Occipital lobe (tissue), 2 donors: Measurements from ENCODE around the gene NCOR1. TPM values are rescaled to one million over a fixed set of nuclear protein-coding genes. Genes with fewer than 3 reads are reported as not detected.

Experiments used
- DNase-seq: peaks from one replicate; lab custom pipeline; 2025; lab: John Stamatoyannopoulos, UW
- total RNA-seq: library from RNA; depleted of rRNA; stranded (reverse); fragments of >200 nt; gene quantifications from one replicate; pipeline ENCODE4 v1.2.3, GENCODE V29; 2014

NCOR1 gene
- total RNA-seq, 1 donor from 2014 or later, result 116 TPM

- DNase-seq, result no peak
Measured at GRCh38 chr17:16036261-16036660, 179.1 kb downstream of the NCOR1 start.

GRCh38 chr17:16033729-16034349 lies 181.5 kb downstream of the NCOR1 start:
- DNase-seq, result no peak

GRCh38 chr17:16027708-16028584 lies 187.4 kb downstream of the NCOR1 start:
- no peak for DNase-seq

- no peak for DNase-seq
Measured at GRCh38 chr17:16026895-16027294, 188.4 kb downstream of the NCOR1 start.

GRCh38 chr17:16025202-16025601 lies 190.1 kb downstream of the NCOR1 start:
- DNase-seq, result no peak

GRCh38 chr17:16023881-16024280 lies 191.5 kb downstream of the NCOR1 start:
- no peak for DNase-seq

- no peak for DNase-seq
Measured at GRCh38 chr17:16019347-16019746, 196.0 kb downstream of the NCOR1 start.

GRCh38 chr17:16013943-16014407 lies 201.4 kb downstream of the NCOR1 start:
- DNase-seq, result no peak

- no peak for DNase-seq
Measured at GRCh38 chr17:16007439-16007838, 207.9 kb downstream of the NCOR1 start.

GRCh38 chr17:16005636-16006035 lies 209.7 kb downstream of the NCOR1 start:
- no peak for DNase-seq

GRCh38 chr17:16003841-16004240 lies 211.5 kb downstream of the NCOR1 start:
- DNase-seq, result no peak

- DNase-seq, result no peak
Measured at GRCh38 chr17:16002708-16003260, 212.6 kb downstream of the NCOR1 start.

- no peak for DNase-seq
Measured at GRCh38 chr17:16001226-16001897, 214.0 kb downstream of the NCOR1 start.

GRCh38 chr17:15999974-16000827 lies 215.1 kb downstream of the NCOR1 start:
- no peak for DNase-seq

- peak; percentile 93 for DNase-seq
Measured at GRCh38 chr17:15999141-15999973, 216.0 kb downstream of the NCOR1 start, which contains the start of the genes TTC19 and ZSWIM7. Gene TTC19, plus strand, starts transcription at chr17:15999824. Its CDS starts 25 bp downstream, at chr17:15999849. Gene ZSWIM7, minus strand, starts transcription at chr17:15999704. Its CDS starts 110 bp downstream, at chr17:15999594.

GRCh38 chr17:15998031-15998562 lies 217.2 kb downstream of the NCOR1 start:
- DNase-seq, result no peak

- DNase-seq, result no peak
Measured at GRCh38 chr17:15996322-15996721, 219.0 kb downstream of the NCOR1 start.

- DNase-seq, result no peak
Measured at GRCh38 chr17:15981646-15982580, 233.4 kb downstream of the NCOR1 start.
